HG03103 (cell line): ENCODE results near the gene C20orf204.
"Not testable (repeated sequence)": the region's sequence is repeated elsewhere in the genome, so short reads cannot be mapped to it uniquely, and the experiment has no call there.

Experiments
- ATAC-seq: cut with Tn5 transposase; IDR thresholded peaks from one replicate; pipeline ENCODE4 v1.9.1; 2021; ENCODE audit warnings: low read depth; ENCODE audit not compliant: unreplicated experiment

The C20orf204 gene

GRCh38 chr20:64080813-64081623 is 45.0 kb downstream of the C20orf204 start:
- no peak for ATAC-seq

GRCh38 chr20:64081624-64081964 is 45.6 kb downstream of the C20orf204 start:
- no peak for ATAC-seq

DNA sequence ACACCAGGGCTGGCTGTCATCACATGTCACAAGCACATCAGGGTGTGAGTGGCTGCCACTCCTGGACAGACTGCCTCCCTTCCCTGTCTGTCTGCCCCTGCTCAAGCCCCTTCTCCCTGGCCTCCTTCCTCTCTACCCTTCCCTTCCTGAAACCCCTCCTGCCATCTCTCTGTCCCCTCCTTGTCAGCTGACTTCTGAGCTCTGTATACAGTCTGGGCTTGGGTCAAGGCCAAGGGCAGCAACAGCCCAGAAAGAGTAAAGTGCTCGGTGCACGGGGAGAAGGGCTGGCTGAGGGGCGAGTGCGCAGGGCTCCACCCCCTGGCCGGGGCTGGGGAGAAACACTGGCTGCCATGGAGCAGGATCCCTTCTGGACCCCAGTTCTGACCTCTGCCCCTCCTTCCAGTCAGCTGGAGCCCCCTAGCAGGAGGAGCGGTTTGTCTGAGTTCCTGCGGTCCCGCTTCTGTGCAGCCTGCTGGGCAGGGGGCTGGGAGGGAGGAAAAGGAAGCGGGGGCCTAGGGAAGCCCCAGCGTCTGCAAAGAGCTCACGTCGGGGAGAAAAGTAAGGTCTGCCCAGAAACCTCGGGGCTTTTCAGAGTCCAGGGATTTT is 46.2 kb downstream of the C20orf204 start:
- ATAC-seq, result no peak

- ATAC-seq, result no peak
These were observed 46.9 kb downstream of the C20orf204 start for GRCh38 chr20:64082820-64083377.

- ATAC-seq, result no peak
These were observed 47.4 kb downstream of the C20orf204 start for GRCh38 chr20:64083378-64083803.

GRCh38 chr20:64083804-64084684 is 48.1 kb downstream of the C20orf204 start, which contains the start of gene LKAAEAR1:
Gene LKAAEAR1, minus strand, starts transcription at chr20:64084398. Its CDS starts 179 bp downstream, at chr20:64084219.
- no peak for ATAC-seq

- no peak for ATAC-seq
These were observed 48.7 kb downstream of the C20orf204 start for GRCh38 chr20:64084685-64085152.

DNA sequence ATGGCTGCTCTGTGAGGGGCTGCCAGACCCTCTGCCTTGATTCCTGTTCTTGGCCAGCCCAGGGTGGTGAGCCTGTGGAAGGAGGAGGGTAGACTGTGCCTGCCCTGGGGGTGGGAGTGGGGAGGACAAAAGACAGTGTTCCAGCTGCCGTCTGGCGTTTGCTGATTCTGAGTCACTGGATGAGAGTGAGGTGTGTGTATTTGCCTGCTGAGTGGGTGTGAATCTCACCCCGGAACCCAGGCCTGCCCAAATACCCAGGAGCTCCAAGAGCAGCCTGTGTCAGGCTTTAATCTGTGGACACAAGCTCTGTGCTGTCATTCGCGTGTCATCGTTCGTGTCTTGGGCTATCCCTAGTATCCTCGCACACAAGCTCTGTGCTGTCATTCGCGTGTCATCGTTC is 50.8 kb downstream of the C20orf204 start:
- no peak for ATAC-seq

DNA sequence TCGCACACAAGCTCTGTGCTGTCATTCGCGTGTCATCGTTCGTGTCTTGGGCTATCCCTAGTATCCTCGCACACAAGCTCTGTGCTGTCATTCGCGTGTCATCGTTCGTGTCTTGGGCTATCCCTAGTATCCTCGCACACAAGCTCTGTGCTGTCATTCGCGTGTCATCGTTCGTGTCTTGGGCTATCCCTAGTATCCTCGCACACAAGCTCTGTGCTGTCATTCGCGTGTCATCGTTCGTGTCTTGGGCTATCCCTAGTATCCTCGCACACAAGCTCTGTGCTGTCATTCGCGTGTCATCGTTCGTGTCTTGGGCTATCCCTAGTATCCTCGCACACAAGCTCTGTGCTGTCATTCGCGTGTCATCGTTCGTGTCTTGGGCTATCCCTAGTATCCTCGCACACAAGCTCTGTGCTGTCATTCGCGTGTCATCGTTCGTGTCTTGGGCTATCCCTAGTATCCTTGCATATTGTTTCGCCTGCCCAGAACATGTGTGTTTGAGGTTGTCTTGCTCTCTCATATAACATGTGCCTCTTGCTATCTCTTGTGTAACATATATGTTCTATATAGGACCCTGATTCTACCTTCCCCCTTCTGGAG is 51.3 kb downstream of the C20orf204 start:
- ATAC-seq, result not testable (repeated sequence)

DNA sequence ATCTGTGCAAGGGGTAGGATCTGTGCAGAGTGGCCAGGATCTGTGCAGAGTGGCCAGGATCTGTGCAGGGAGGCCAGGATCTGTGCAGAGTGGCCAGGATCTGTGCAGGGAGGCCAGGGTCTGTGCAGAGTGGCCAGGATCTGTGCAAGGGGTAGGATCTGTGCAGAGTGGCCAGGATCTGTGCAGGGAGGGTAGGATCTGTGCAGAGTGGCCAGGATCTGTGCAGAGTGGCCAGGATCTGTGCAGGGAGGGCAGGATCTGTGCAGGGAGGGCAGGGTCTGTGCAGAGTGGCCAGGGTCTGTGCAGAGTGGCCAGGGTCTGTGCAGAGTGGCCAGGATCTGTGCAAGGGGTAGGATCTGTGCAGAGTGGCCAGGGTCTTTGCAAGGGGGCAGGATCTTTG is 52.6 kb downstream of the C20orf204 start:
- not testable (repeated sequence) for ATAC-seq
